GM19397 (cell line): ENCODE data around the gene RBM18.

Experiments used
- ATAC-seq: cut with Tn5 transposase; IDR thresholded peaks from one replicate; pipeline ENCODE4 v1.9.1; 2021; ENCODE audit warnings: mild to moderate bottlenecking, moderate library complexity; ENCODE audit not compliant: unreplicated experiment

Gene RBM18

DNA sequence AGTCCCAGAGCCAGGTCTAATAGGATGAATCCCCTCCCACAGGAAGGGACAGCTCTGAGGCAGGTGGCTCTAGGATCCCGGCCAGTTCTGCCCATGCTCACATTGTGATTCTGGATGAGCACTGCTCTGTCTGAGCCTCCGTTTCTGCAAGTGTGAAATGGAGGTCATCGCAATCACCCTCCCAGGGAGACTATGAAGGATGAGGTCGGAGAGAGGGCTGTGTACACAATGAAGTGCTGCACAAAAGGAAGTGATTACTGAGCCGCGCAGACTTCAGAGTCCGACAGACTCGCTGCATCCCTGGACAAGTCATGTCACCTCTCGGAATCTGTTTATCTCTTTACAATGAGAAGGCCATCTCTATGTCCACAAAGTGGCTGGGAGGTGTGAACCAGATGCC lies 57.5 kb downstream of the RBM18 start:
- ATAC-seq = no peak

DNA sequence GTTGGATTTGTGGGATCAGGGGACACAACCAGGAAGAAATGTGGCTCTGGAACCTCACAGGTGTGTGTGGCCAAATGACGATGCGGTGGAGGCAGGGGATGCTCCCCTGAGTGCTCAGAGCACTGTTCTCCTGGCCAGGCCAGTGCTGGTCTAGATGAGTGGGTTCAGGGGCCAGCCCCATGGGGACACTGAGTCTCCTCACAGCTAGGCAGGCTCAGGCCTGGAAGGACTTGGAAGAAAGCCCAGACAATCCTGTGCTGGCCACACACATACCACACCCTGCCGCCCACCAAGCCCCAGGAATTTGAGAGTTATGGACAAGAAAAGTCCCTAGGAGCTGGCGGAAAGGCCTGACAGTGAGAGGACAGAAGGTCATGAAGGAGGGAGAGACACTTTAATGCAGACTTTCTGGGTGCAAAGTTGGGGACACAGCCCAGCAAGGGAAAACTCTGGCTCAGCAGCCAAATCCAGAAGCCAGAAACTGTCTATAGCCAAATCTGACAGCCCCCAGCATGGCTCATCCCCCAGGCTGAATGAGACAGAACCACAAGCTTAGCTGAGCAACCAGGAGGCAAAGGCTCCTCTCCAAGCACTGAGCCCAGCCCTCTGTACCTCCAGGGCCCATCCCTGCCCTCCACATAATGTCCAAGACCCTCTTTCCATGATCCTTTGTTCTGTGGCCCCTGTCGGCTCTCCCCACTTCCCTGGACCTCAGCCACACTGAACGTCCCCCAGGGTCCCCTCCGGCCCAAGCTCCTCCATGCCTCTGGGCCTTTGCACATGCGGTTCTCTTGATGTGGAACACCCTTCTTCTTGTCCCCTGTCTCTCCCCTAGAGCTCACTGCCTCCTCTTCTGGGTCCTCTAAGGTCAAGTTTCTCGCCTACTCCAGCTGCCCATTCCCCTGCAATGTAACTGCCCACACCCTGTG lies 58.3 kb downstream of the RBM18 start:
- no peak for ATAC-seq

- ATAC-seq = no peak
Observed at GRCh38 chr9:122205176-122205575, 59.5 kb downstream of the RBM18 start.

DNA sequence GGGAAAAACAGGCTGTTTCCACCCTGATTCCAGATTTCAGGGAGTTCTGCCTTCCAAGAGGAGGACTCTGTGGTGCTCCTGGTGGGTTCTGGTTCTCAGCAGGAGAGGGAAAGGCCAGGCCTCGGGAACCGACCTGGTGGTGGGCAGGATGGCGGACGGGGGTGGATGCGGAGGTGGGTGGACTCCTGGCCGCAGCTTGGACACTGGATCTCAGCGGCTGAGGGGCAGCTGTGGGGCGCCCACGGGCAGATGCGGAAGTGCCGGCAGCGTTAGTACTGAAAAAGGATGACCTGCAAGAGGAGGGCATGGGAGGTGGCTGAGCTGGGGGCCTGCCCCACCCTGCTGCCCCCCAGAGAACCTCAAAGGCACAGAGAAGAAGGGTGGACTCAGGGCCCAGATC lies 60.1 kb downstream of the RBM18 start:
- ATAC-seq = no peak

- ATAC-seq = no peak
Observed at GRCh38 chr9:122204055-122204454, 60.6 kb downstream of the RBM18 start.

GRCh38 chr9:122202111-122202510 lies 62.5 kb downstream of the RBM18 start:
- no peak for ATAC-seq

DNA sequence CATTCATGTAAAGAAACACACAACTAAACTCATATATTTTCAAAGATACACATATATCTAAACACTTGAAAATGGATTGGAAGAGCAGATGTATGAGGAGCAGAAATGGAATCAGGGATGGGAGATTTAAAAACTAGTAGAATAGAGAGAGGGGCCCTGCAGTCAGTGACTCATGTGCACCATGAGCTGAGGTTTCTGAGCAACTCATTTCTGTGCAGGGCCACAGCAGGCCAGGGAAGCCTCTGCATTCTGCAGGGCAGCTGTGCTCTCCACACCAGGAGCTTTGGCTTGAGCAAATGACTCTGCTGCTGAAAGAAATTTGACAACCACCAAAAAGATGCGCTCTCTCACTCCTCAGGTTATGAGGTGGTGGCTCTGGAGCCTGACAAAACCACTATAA lies 63.0 kb downstream of the RBM18 start:
- no peak for ATAC-seq

DNA sequence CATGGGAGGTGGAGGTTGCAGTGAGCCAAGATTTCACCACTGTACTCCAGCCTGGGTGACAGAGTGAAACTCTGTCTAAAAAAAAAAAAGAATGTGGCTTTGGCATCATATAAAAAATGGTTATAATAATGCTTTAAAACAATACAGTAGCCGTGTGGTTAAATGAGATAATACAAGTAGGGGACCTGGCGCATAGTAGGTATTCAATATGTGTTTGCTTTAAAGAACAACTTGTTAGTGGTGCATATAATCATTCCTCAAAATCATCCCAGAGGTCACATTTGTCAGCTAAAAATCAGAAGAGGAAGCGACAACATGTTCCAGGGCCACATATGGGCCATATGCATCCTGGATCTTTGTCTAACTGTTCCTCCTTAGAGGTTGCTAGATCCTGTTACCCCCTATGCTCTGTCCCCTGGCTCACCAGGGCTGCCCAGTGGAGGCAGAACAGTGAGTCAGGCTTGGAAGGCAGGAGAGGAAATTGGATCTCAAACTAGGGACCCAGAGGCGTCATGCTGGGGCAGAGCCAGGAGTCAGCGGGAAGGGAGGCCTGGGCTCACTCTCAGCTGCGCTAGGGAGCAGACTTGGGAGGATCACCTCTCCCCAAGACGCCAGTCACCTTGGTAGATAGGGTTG lies 63.6 kb downstream of the RBM18 start:
- no peak for ATAC-seq

GRCh38 chr9:122197882-122198281 lies 66.8 kb downstream of the RBM18 start:
- no peak for ATAC-seq

DNA sequence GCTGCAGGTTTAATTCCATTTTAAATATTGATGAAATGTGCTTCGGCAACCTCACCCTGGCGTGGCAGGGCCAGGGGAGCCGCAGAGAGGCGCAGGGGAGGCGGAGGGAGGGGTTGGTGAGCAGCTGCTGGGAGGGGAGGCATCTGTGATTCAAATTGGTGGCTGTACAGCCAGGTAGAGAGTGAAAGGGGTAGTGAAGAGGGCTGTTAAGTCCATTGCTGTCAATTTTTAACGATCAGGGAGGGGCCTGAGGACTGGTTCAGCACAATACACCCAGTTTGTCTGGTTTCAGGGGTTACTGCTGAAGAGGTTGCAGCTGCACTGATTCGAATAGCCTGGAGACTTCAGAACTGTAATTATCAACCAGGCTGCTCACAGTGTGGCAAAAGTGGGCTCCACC lies 67.2 kb downstream of the RBM18 start:
- ATAC-seq = no peak

- no peak for ATAC-seq
Observed at GRCh38 chr9:122195875-122196274, 68.8 kb downstream of the RBM18 start.

DNA sequence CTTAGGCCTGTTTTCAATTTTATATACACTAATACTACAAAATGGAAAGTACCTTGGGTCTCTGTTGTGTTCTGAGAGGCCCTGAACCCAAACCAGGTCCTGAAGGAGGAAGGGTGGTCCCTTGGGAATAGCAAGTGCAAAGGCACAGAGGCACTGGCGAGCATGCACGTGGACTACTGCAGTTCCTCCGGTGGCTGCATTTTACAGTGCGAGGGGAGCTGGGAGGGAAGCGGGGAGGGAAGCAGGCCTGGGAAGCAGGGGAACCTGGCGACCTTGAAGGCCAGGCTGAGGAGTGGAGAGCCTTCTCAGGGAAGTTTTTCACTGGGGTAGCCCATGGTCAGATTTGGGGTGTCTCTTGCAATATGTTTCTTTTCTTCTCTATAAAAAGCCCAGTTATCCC lies 71.0 kb downstream of the RBM18 start:
- no peak for ATAC-seq

DNA sequence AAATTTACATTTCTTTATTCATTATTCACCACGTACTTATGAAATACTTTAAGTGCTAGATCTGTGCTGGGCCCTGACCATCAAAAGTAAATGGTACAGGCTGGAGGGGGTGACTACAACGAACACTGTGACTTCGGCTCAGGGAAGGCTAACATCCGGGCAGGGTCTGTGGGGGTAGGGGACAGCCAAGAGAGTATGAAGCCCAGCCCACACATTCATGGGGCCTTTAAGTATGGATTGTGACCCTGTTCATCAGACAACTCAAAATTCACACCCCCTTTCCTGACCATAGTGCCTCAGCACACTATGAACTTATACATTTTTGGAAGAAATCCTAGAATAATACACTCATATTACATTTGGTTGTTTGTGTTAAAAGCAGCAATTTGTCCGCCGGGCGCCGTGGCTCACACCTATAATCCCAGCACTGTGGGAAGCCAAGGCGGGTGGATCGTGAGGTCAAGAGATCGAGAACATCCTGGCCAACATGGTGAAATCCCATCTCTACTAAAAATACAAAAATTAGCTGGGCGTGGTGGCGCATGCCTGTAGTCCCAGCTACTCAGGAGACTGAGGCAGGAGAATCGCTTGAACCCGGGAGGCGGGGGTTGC lies 71.6 kb downstream of the RBM18 start:
- ATAC-seq = no peak

- no peak for ATAC-seq
Observed at GRCh38 chr9:122192261-122192875, 72.3 kb downstream of the RBM18 start.

- no peak for ATAC-seq
Observed at GRCh38 chr9:122191584-122191983, 73.1 kb downstream of the RBM18 start.

DNA sequence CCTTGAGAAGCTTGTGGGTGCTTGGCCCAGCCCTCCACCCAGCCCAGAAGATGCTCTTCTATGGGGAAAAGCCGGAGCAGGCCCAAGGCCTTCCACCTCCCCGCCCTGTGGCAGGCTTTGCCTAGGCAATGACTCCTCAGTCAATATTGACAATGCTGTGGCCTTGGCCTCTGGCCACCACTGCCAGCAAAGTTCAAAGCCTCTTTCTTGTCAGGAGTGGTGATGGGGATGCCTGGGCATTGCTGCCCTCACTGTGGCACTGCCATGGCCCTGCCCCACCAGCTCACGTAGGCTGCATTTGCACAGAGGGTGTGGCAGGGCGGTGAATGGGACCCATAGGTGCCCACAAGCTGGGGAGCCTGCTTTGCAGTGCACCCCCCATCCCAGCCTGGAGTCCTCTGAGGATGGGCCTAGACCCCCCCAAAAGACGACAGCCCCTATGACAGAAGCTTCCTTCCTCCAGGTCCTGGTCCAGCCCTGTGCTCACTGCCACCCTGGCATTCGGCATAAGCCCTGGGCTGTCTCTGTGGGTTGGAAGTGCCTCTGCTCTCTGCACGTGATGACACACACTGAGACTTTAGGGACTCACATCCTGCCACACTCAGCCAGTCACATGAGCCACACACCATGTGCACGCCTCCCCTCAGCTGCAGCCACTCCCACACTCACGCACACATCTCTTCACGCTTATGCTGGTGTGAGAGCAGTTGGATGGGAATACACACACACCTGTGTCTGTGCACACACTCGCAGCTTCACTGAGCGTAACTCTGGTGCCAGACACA lies 73.9 kb downstream of the RBM18 start:
- ATAC-seq = no peak

DNA sequence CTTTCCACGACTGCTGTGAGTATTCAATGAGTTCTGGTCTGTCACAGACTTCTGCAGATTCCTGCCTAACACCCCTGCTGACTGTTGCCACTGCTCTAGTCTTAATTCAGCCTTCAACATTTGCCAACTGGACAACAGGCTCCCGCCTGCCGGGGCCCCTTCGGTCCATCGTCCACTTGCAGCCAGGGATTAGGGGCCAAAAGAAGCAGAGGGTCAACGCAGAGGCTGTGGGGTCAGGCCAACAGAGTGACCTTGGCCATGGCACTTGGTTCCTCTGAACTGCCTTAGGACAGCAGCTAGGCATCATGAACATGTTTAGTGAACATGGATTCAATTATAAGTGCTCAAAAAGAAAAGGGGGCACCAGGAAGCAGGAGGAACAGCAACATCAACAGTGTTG lies 76.3 kb downstream of the RBM18 start:
- no peak for ATAC-seq
